GM23338 (cell line): Measurements from ENCODE around the gene SYNE2.

Source experiments
- EZH2 ChIP-seq: fragments of 200-600 bp; sonication (generic); IDR thresholded peaks from one replicate; pipeline ENCODE4 v1.8.0; 2017; ENCODE audit warnings: antibody characterized with exemption, mild to moderate bottlenecking, low read depth; ENCODE audit not compliant: unreplicated experiment
- EZH2phosphoT487 ChIP-seq: fragments of 200-600 bp; sonication (generic); IDR thresholded peaks from one replicate; pipeline ENCODE4 v1.8.1; 2018; ENCODE audit warnings: antibody characterized with exemption; ENCODE audit not compliant: unreplicated experiment
- JUNB ChIP-seq: IDR thresholded peaks from one replicate; pipeline ENCODE4 v1.6.1; 2016; ENCODE audit warnings: antibody characterized with exemption; ENCODE audit not compliant: unreplicated experiment
- POLR2AphosphoS5 ChIP-seq: IDR thresholded peaks from 2 replicates; pipeline ENCODE4 v1.6.1; 2016; ENCODE audit warnings: antibody characterized with exemption, low read depth
- ZNF114 ChIP-seq: fragments of 250-450 bp; sonication (Bioruptor Pico); IDR thresholded peaks from 2 replicates; pipeline ENCODE4 v1.5.0; 2020; ENCODE audit warnings: mild to moderate bottlenecking, moderate library complexity
- TF ChIP-seq, protein P1 (sequence below), 2 experiments: fragments of 200-600 bp in 1 of 2; sonication (generic) in 1 of 2; conservative IDR thresholded peaks; 2 replicates each; pipeline versions ENCODE4 v1.5.1 to v1.6.1; 2016 to 2017; ENCODE audit warnings: antibody characterized with exemption in 2 of 2, low read depth in 2 of 2, mild to moderate bottlenecking in 2 of 2, moderate library complexity in 1 of 2
- TF ChIP-seq, protein P2 (sequence below): IDR thresholded peaks from one replicate; pipeline ENCODE4 v1.6.1; 2018; ENCODE audit warnings: antibody characterized with exemption; ENCODE audit not compliant: unreplicated experiment
- TF ChIP-seq, protein P3 (sequence below): fragments of 250-450 bp; sonication (Bioruptor Pico); IDR thresholded peaks from 2 replicates; pipeline ENCODE4 v1.5.0; 2020; ENCODE audit warnings: mild to moderate bottlenecking, moderate library complexity

DNA sequence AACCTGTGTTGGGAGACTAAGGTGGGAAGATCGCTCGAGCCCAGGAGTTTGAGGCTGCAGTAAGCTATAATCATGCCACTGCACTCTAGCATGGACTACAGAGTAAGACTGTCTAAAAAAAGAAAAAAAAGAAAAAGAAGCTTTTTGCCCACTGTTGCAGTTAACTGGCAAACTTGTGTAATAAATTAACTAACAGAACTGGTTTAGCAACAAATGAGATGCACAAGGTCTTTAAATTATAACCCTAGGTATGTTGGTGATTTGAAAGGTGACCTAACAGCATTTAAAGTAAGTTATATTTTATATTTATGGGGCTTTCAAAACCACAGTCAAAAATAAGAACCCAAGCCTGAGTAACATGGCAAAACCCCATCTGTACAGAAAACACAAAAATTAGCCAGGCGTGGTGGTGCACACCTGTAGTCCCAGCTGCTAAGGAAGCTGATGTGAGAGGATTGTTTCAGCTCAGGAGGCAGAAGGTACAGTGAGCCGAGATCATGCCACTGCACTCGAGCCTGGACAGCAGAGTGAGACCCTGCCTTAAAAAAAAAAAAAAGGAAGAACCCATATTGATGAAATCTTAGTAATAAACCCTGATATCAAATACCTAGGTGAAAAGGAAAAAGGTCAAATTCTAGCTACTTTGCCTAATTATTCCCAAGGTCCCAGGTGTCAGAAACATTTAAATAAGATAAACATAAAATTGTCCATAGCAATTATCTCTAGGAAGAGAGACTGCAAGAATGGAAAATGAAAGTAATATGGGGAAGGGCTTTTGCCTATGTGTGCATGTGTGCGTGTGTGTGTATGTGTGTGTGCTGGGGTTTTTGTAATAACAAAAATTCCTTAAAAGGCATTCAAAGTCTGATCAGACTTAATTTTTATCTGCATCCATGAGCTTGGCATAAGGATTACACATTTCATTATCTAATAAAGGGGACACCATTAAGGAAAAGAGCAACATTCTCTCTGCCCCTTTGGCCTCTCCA lies 15.4 kb downstream of the SYNE2 start:
- TF ChIP-seq, protein P1, sequence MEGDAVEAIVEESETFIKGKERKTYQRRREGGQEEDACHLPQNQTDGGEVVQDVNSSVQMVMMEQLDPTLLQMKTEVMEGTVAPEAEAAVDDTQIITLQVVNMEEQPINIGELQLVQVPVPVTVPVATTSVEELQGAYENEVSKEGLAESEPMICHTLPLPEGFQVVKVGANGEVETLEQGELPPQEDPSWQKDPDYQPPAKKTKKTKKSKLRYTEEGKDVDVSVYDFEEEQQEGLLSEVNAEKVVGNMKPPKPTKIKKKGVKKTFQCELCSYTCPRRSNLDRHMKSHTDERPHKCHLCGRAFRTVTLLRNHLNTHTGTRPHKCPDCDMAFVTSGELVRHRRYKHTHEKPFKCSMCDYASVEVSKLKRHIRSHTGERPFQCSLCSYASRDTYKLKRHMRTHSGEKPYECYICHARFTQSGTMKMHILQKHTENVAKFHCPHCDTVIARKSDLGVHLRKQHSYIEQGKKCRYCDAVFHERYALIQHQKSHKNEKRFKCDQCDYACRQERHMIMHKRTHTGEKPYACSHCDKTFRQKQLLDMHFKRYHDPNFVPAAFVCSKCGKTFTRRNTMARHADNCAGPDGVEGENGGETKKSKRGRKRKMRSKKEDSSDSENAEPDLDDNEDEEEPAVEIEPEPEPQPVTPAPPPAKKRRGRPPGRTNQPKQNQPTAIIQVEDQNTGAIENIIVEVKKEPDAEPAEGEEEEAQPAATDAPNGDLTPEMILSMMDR (conservative IDR thresholded peaks at IDR 0.05; ENCODE audit: low read depth in 2 of 2) = no peak
- no peak for TF ChIP-seq EZH2
- TF ChIP-seq EZH2phosphoT487 = no peak
- TF ChIP-seq POLR2AphosphoS5 = no peak
- TF ChIP-seq, protein P2, sequence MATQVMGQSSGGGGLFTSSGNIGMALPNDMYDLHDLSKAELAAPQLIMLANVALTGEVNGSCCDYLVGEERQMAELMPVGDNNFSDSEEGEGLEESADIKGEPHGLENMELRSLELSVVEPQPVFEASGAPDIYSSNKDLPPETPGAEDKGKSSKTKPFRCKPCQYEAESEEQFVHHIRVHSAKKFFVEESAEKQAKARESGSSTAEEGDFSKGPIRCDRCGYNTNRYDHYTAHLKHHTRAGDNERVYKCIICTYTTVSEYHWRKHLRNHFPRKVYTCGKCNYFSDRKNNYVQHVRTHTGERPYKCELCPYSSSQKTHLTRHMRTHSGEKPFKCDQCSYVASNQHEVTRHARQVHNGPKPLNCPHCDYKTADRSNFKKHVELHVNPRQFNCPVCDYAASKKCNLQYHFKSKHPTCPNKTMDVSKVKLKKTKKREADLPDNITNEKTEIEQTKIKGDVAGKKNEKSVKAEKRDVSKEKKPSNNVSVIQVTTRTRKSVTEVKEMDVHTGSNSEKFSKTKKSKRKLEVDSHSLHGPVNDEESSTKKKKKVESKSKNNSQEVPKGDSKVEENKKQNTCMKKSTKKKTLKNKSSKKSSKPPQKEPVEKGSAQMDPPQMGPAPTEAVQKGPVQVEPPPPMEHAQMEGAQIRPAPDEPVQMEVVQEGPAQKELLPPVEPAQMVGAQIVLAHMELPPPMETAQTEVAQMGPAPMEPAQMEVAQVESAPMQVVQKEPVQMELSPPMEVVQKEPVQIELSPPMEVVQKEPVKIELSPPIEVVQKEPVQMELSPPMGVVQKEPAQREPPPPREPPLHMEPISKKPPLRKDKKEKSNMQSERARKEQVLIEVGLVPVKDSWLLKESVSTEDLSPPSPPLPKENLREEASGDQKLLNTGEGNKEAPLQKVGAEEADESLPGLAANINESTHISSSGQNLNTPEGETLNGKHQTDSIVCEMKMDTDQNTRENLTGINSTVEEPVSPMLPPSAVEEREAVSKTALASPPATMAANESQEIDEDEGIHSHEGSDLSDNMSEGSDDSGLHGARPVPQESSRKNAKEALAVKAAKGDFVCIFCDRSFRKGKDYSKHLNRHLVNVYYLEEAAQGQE = no peak
- no peak for TF ChIP-seq ZNF114
- TF ChIP-seq, protein P3, sequence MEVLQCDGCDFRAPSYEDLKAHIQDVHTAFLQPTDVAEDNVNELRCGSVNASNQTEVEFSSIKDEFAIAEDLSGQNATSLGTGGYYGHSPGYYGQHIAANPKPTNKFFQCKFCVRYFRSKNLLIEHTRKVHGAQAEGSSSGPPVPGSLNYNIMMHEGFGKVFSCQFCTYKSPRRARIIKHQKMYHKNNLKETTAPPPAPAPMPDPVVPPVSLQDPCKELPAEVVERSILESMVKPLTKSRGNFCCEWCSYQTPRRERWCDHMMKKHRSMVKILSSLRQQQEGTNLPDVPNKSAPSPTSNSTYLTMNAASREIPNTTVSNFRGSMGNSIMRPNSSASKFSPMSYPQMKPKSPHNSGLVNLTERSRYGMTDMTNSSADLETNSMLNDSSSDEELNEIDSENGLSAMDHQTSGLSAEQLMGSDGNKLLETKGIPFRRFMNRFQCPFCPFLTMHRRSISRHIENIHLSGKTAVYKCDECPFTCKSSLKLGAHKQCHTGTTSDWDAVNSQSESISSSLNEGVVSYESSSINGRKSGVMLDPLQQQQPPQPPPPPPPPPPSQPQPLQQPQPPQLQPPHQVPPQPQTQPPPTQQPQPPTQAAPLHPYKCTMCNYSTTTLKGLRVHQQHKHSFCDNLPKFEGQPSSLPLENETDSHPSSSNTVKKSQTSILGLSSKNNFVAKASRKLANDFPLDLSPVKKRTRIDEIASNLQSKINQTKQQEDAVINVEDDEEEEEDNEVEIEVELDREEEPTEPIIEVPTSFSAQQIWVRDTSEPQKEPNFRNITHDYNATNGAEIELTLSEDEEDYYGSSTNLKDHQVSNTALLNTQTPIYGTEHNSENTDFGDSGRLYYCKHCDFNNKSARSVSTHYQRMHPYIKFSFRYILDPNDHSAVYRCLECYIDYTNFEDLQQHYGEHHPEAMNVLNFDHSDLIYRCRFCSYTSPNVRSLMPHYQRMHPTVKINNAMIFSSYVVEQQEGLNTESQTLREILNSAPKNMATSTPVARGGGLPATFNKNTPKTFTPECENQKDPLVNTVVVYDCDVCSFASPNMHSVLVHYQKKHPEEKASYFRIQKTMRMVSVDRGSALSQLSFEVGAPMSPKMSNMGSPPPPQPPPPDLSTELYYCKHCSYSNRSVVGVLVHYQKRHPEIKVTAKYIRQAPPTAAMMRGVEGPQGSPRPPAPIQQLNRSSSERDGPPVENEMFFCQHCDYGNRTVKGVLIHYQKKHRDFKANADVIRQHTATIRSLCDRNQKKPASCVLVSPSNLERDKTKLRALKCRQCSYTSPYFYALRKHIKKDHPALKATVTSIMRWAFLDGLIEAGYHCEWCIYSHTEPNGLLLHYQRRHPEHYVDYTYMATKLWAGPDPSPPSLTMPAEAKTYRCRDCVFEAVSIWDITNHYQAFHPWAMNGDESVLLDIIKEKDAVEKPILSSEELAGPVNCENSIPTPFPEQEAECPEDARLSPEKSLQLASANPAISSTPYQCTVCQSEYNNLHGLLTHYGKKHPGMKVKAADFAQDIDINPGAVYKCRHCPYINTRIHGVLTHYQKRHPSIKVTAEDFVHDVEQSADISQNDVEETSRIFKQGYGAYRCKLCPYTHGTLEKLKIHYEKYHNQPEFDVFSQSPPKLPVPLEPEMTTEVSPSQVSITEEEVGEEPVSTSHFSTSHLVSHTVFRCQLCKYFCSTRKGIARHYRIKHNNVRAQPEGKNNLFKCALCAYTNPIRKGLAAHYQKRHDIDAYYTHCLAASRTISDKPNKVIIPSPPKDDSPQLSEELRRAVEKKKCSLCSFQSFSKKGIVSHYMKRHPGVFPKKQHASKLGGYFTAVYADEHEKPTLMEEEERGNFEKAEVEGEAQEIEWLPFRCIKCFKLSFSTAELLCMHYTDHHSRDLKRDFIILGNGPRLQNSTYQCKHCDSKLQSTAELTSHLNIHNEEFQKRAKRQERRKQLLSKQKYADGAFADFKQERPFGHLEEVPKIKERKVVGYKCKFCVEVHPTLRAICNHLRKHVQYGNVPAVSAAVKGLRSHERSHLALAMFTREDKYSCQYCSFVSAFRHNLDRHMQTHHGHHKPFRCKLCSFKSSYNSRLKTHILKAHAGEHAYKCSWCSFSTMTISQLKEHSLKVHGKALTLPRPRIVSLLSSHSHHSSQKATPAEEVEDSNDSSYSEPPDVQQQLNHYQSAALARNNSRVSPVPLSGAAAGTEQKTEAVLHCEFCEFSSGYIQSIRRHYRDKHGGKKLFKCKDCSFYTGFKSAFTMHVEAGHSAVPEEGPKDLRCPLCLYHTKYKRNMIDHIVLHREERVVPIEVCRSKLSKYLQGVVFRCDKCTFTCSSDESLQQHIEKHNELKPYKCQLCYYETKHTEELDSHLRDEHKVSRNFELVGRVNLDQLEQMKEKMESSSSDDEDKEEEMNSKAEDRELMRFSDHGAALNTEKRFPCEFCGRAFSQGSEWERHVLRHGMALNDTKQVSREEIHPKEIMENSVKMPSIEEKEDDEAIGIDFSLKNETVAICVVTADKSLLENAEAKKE = no peak
- no peak for TF ChIP-seq JUNB
